HG02610 (cell line): ENCODE results near the gene HELZ.
"Not testable (repeated sequence)": the region's sequence is repeated elsewhere in the genome, so short reads cannot be mapped to it uniquely, and the experiment has no call there.

ENCODE experiments used
- ATAC-seq: cut with Tn5 transposase; IDR thresholded peaks from one replicate; pipeline ENCODE4 v1.9.1; 2021; ENCODE audit warnings: mild to moderate bottlenecking, moderate library complexity; ENCODE audit not compliant: unreplicated experiment

Gene HELZ

GRCh38 chr17:67229109-67229955 is 15.7 kb downstream of the HELZ start:
- ATAC-seq = no peak

DNA sequence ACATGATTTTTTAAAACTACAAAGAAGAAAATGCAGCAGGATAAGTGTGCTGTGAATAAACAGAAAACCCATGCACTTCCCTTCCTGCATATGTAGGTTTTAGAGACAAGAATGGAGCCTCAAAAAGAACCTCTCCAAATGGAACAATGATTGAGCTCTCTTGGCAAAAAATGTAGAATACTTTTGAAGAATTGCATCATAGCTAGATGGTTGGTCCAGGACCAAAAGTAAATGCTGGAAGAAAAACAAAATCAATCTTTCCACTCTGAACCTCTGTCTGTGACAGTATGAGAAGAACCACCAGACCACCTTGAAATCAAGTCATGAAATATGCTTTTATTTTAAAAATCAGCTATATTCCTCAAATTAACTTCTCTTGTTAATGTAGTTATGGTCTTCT is 17.5 kb downstream of the HELZ start:
- no peak for ATAC-seq

GRCh38 chr17:67225316-67225715 is 19.7 kb downstream of the HELZ start:
- no peak for ATAC-seq

- ATAC-seq = no peak
Observed at GRCh38 chr17:67224736-67225135, 20.3 kb downstream of the HELZ start.

GRCh38 chr17:67223924-67224323 is 21.1 kb downstream of the HELZ start:
- ATAC-seq = no peak

GRCh38 chr17:67221062-67221998 is 23.7 kb downstream of the HELZ start:
- ATAC-seq = no peak

DNA sequence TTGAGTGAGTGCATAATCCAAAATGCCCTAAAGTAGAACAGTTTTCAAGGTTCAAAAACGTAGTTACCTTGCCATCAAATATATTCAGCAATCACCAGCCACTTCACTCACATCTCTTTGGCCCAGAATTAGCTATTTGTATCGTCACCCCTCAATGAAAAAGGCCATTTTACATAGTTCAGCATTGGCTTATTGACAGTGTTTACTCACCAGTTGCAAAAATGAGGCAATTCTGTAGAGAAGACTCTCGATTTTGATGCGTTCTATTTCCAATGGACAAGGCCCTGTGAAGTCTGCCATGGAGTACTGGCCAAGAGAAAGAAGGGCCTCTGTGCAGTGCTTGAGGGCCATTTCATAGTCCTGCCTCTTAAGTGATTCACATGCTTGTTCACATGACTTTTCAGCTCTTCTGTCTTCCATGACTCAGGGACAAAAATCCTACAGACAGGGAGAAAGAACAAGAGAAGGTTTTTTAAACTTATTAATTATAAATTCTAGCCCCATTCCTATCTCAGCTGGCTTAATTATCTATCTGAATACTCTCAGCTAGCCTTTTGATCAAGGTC is 26.5 kb downstream of the HELZ start:
- no peak for ATAC-seq

- ATAC-seq = no peak
Observed at GRCh38 chr17:67217446-67217845, 27.6 kb downstream of the HELZ start.

- ATAC-seq = no peak
Observed at GRCh38 chr17:67216578-67217320, 28.2 kb downstream of the HELZ start.

GRCh38 chr17:67215991-67216421 is 29.0 kb downstream of the HELZ start:
- no peak for ATAC-seq

GRCh38 chr17:67212714-67213417 is 32.1 kb downstream of the HELZ start:
- ATAC-seq = no peak

GRCh38 chr17:67212231-67212630 is 32.8 kb downstream of the HELZ start:
- ATAC-seq = no peak

DNA sequence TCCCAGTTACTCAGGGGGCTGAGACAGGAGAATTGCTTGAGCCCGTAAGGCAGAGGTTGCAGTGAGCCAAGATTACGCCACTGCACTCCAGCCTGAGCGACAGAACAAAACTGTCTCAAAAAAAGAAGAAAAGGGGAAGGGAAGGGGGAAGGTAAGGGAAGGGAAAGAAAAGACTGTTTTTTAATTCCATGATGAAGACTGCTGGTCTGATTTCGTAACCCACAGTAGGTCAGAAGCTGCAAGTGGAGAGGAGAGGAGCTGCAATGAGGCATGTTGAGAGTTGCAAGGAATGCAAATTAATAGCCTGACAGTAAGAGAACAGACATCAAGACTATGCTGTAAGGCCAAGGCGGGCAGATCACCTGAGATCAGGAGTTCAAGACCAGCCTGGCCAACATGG is 33.3 kb downstream of the HELZ start:
- ATAC-seq = no peak

DNA sequence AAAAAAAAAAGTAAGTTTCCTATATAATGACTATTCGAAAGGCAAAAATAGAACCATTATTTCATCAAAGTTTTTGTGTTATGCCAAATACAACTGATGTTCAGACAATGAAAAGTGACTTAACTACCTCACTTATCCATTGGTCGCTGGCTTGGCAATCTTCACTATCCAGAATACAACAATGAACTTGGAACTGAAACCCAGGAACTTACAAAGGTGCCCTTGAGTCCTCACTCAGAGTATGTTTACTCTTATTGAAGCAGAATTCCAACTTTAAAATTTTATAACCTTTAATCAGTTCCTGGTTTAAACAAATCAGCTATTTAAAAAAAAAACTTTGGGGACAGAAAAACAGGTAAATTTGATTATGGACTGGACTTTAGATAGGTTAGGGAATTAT is 34.1 kb downstream of the HELZ start:
- no peak for ATAC-seq

- ATAC-seq = no peak
Observed at GRCh38 chr17:67208232-67208631, 36.8 kb downstream of the HELZ start.

GRCh38 chr17:67203818-67204217 is 41.2 kb downstream of the HELZ start:
- ATAC-seq = no peak

DNA sequence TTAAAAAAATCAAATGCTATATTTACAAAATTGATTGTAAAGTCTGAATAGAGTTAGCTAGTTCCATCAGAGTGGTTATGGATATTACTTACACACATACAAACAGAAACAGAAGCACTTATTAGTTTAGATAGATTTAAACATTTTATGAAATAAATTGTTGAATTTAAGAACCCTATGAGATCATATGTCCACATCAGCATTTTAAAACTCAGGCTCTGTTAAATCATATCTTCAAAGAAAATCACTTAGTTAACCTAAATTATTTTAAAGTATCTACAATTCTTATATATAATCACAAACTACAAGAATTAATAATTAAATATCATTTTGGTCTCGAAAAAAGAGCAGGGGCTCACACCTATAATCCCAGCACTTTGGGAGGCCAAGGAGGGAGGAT is 42.5 kb downstream of the HELZ start:
- ATAC-seq = no peak

- ATAC-seq = no peak
Observed at GRCh38 chr17:67200727-67201301, 44.2 kb downstream of the HELZ start.

DNA sequence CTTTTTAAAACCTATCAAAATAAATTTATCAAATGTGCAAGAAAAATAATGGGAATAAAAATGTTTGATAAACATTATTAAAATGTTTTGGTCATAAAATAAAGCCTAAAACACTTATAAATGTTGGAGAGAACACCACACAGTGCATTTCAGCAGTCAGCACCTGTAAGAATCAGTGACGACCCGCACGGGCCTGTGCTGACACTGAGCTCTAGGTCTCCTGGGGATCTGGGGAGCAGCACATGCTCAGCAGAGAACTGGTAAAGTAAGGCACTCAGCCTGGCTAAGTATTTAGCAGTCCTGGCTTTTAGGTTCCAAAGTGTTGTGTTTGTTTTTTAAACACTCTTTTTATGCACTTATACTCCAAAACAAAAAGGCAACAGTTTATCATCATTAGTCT is 46.9 kb downstream of the HELZ start:
- no peak for ATAC-seq

- ATAC-seq = not testable (repeated sequence)
Observed at GRCh38 chr17:67197023-67197422, 48.0 kb downstream of the HELZ start.
